GM19043 (cell line): Measurements from ENCODE around the gene PAX4.

Experiments used
- ATAC-seq: cut with Tn5 transposase; IDR thresholded peaks from one replicate; pipeline ENCODE4 v1.9.1; 2021; ENCODE audit warnings: low read depth; ENCODE audit not compliant: unreplicated experiment

PAX4 gene

GRCh38 chr7:127629268-127629854 is 11.4 kb upstream of the PAX4 start:
- ATAC-seq, result peak; percentile 63

- ATAC-seq, result no peak
Measured at GRCh38 chr7:127628445-127628844, 10.5 kb upstream of the PAX4 start.

GRCh38 chr7:127625331-127625730 is 7.4 kb upstream of the PAX4 start:
- no peak for ATAC-seq

- ATAC-seq, result no peak
Measured at GRCh38 chr7:127620406-127621233, 2.7 kb upstream of the PAX4 start.

GRCh38 chr7:127619681-127620405 is 1.9 kb upstream of the PAX4 start:
- ATAC-seq, result no peak

GRCh38 chr7:127618775-127619174 is 833 bp upstream of the PAX4 start:
- no peak for ATAC-seq

- no peak for ATAC-seq
Measured at GRCh38 chr7:127616724-127617123, 1.2 kb downstream of the PAX4 start.

GRCh38 chr7:127612263-127612662 is 5.7 kb downstream of the PAX4 start:
- no peak for ATAC-seq

- no peak for ATAC-seq
Measured at GRCh38 chr7:127609297-127609696, 8.6 kb downstream of the PAX4 start.

GRCh38 chr7:127608446-127608845 is 9.5 kb downstream of the PAX4 start:
- ATAC-seq, result no peak

GRCh38 chr7:127600885-127601284 is 17.1 kb downstream of the PAX4 start:
- ATAC-seq, result no peak

GRCh38 chr7:127598318-127598717 is 19.6 kb downstream of the PAX4 start:
- ATAC-seq, result no peak

- ATAC-seq, result no peak
Measured at GRCh38 chr7:127595737-127596136, 22.2 kb downstream of the PAX4 start.

- ATAC-seq, result no peak
Measured at GRCh38 chr7:127594490-127594889, 23.5 kb downstream of the PAX4 start.

- ATAC-seq, result no peak
Measured at GRCh38 chr7:127592550-127592949, 25.4 kb downstream of the PAX4 start.

- ATAC-seq, result no peak
Measured at GRCh38 chr7:127591591-127591990, 26.4 kb downstream of the PAX4 start.

GRCh38 chr7:127591189-127591588 is 26.8 kb downstream of the PAX4 start:
- no peak for ATAC-seq

GRCh38 chr7:127589896-127590295 is 28.0 kb downstream of the PAX4 start:
- no peak for ATAC-seq

GRCh38 chr7:127588697-127589482 is 29.1 kb downstream of the PAX4 start:
- peak; percentile 14 for ATAC-seq

GRCh38 chr7:127588019-127588696 is 29.8 kb downstream of the PAX4 start, which contains the start of gene ARF5:
Gene ARF5, plus strand, starts transcription at chr7:127588411. Its CDS starts 88 bp downstream, at chr7:127588499.
- ATAC-seq, result peak; percentile 72
